ENCODE data around the gene STK32C.
A peak's percentile ranks its signal among the peaks of the same experiment; 100 is the strongest.
"Not testable (repeated sequence)": the region's sequence is repeated elsewhere in the genome, so short reads cannot be mapped to it uniquely, and the experiment has no call there.

The STK32C gene

GRCh38 chr10:132299371-132300336, 8.1 kb downstream of the STK32C start:
- no peak for DNase-seq

- no peak for DNase-seq
Measured at GRCh38 chr10:132298038-132298881, 9.5 kb downstream of the STK32C start.

DNA sequence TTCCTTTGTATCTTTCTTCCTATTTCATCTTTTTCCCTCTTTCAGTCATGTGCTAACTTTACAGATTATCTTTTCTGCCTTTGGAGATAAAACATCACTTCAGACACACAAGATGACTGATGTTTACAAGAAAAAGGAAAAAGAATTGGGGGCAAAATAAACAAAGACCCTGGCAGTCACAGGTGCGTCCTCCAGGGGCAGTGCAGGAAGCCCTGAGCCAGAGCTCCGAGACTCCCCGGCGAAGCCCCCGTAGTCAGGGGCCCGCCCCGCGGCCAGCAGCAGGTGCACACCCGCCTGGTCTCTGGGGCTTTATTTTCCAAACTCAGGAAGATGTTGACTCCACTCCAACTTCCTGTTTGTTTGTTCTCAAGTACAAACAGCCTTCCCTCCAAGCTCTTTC, 10.2 kb downstream of the STK32C start:
- DNase-seq, result no peak

- DNase-seq, result no peak
Measured at GRCh38 chr10:132296666-132297443, 10.9 kb downstream of the STK32C start.

DNA sequence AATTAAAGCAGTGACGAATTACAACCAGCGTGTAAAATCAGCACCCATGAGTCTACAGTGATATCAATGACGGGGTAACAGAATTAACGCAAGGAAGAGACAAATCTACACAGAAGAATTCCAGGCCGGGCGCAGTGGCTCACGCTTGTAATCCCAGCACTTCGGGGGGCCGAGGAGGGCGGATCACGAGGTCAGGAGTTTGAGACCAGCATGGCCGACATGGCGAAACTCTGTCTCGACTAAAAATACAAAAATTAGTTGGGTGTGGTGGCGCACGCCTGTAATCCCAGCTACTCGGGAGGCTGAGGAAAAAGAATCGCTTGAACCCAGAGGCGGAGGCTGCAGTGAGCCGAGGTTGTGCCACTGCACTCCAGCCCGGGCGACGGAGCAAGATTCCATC, 12.3 kb downstream of the STK32C start:
- DNase-seq, result not testable (repeated sequence)

DNA sequence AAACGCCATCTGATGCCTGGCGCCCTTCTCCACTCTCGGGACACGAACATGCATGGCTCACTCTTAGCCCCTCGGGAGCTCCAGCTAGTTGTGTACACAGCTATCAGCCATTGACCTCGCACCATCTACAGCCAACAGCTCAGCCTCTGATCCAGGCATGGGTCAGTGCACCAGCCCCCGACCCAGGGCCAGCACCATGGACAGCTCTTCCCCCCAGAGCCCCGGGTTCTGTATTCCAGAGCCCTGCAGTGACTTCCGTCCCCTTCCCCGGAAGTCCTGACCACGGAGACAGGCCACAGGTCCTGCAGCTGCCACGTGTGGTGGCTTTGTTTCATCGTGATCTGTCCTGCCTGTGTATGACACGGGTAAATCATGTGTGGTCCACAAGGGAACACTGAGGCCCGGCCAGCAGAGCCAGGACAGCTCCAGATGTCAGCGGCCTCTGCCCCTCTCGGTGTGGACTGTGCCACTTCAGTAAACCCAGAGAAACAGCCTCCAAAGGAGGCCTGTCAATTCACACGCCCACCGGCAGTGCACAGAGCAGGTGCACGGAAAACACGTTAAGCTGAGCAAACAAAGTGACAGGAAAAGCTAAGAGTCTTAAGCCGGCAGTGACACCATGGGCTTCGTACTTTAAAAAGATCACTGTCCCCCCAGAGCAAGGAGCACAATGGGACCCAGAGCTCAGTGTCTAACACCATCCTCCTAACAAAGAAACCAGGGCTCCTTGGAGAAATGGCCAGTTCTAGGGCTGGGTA, 13.0 kb downstream of the STK32C start:
- DNase-seq, result peak; percentile 49

GRCh38 chr10:132293813-132294520, 13.8 kb downstream of the STK32C start:
- no peak for DNase-seq

DNA sequence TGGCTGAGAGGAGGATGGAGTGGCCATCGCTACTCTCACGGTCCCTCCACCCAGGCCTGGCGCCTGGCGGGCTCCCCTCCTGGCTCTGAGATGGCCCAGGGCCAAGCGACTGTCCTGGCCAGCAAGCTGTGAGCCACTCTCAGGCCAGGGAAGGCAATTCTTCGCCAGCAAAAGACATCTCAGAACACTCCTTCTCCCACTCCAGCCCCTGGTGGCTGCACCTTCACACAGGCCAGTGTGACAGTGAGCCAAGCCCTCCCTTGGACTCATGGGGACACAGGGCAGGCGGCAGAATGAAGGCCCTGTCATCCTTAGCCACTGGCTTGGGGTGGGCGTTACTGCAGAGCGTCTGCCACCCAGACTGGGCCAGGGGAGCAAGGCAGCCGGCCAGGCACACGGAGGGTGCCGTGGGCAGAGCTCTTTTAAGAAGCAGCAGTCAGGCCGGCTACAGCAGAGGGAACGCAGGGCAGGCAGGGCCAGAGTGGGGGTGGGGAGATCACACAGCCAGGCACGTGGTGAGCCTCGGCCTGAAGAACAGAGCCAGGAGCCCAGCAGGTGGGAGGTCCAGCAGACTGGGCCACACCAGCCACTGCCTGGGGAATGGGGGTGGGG, 14.4 kb downstream of the STK32C start:
- DNase-seq, result peak; percentile 31

- DNase-seq, result no peak
Measured at GRCh38 chr10:132292287-132293200, 15.2 kb downstream of the STK32C start.

GRCh38 chr10:132291826-132292225, 15.9 kb downstream of the STK32C start:
- no peak for DNase-seq

DNA sequence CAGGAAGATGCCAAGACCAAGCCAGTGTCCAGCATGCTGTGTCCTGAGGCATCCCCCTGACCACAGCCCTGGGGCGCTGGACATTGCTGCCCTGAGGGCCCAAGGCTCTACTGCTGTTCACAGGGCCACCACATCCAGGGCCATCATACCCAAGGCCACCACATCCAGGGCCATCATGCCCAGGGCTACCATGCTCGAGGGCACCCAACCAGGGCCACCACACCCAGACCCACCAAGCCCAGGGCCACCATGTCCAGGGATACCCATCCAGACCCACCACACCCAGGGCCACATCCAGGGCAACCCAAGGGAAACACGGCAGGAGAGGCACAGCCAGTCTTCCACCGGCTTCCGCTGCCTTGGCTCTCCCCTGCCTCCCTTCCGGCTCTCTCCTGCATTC, 17.1 kb downstream of the STK32C start:
- DNase-seq, result no peak

DNA sequence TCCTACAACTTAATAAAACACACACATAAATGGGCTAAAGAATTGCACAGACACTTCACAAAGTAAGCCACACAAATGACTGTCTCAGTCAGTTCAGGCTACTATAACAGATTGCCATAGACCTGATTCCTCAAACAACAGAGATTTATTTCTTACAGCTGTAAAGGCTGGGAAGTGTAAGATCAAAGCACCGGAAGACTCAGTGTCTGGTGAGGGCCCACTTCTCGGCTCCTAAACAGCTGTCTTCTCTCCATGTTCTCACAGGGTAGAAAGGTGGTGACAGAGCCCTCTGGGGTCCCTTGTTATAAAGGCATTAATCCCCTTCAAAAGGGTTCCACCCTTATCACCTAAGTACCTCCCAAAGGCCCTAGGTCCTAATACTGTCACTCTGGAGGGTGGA, 18.3 kb downstream of the STK32C start:
- no peak for DNase-seq

DNA sequence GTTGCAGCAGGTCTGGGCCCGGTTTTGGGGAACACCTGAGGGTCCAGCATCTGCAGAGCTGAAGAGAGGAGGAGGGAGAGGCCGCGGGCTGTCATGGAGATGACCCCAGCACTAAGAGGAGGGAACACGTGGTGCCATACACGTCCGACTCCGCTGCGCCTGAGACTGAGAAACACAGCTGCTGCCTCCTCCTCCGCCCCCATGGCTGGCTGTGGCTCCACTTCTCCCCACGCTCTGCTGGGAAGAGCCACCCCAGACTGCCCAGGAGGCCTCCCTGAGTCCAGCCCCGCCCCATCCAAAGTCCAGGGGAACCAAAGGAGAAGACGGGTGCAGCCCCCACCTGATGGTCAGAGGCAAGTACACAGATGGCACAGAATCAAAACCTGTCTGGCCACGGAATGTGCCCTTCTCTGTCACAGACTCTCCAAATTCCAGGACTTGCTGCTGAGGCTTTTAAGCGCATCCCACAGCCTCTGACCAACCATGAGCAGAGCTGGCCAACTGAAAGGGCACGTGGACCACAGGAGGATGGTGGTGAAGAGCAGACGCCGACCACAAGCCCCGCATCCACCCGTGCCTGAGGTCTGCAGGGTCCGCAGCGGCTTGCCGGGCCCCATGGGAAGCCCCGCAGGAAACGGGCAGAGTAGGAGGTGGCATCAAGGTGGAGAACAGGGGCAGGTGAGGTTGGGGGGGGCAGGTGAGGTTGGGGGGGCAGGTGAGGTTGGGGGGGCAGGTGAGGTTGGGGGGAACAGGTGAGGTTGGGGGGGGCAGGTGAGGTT, 24.0 kb downstream of the STK32C start:
- DNase-seq, result no peak

GRCh38 chr10:132282667-132283603, 24.8 kb downstream of the STK32C start:
- DNase-seq, result no peak

- DNase-seq, result peak; percentile 37
Measured at GRCh38 chr10:132281915-132282666, 25.7 kb downstream of the STK32C start.

- DNase-seq, result no peak
Measured at GRCh38 chr10:132280646-132281074, 27.1 kb downstream of the STK32C start.
